ENCODE measurements around the gene SNRNP48. TPM values are rescaled to one million over a fixed set of nuclear protein-coding genes. Genes with fewer than 3 reads are reported as not detected.

The SNRNP48 gene
- total RNA-seq, 1 experiment from 2014 or later, result 26.2 TPM

- H3K4me2 ChIP-seq (ENCODE audit: low read length), result no peak overlapping the region
- H3K79me2 ChIP-seq (ENCODE audit: insufficient read depth, low read length), result no peaks in the 10 kb centered on the region
- H3K27ac ChIP-seq (ENCODE audit: low read depth, low read length), result no peak overlapping the region
- no peaks in the 10 kb centered on the region for H3K9me3 ChIP-seq (ENCODE audit: control insufficient read depth in 1 of 2, insufficient read depth in 1 of 2, low read depth in 1 of 2, low read length in 2 of 2)
- TF ChIP-seq EZH2phosphoT487 (IDR thresholded peaks at IDR 0.05; ENCODE audit: borderline replicate concordance) (no peak), REST (IDR thresholded peaks at IDR 0.05; ENCODE audit: low read depth) (no peak), ELF1 (IDR thresholded peaks at IDR 0.05; ENCODE audit: borderline replicate concordance, low read depth) (no peak), ZBTB33 (IDR thresholded peaks at IDR 0.05; ENCODE audit: extremely low read depth, insufficient replicate concordance, low read length) (no peak), TCF7L2 (IDR thresholded peaks at IDR 0.05; ENCODE audit: borderline replicate concordance, extremely low read depth, insufficient read depth, insufficient read length) (no peak), CEBPB (IDR thresholded peaks at IDR 0.05; ENCODE audit: low read depth) (no peak), YY1 (IDR thresholded peaks at IDR 0.05; ENCODE audit: extremely low read depth, insufficient replicate concordance, low read depth, low read length) (no peak), EZH2 (IDR thresholded peaks at IDR 0.05) (no peak)
- intact Hi-C loops (cut with micrococcal nuclease), result no loop called here
- ATAC-seq, result no peak
- no peaks in the 10 kb centered on the region for H3K9me2 ChIP-seq (ENCODE audit: insufficient read depth)
- no peaks in the 10 kb centered on the region for H4K20me1 ChIP-seq (ENCODE audit: insufficient read depth)
- no peaks in the 10 kb centered on the region for H3K27me3 ChIP-seq (ENCODE audit: insufficient read depth, low read length)
- ChIA-PET POLR2A (no interaction called here), CTCF (no interaction called here), RAD21 (ENCODE audit: low non-redundant PET in 1 of 2, low total read pairs in 2 of 2, uncharacterized antibody in 2 of 2, unreplicated experiment in 2 of 2) (no interaction called here)
- no peak overlapping the region for H3K9ac ChIP-seq (ENCODE audit: low read length)
- no peak overlapping the region for H2AFZ ChIP-seq (ENCODE audit: low read depth, low read length, poor library complexity, severe bottlenecking)
- BruUV-seq (replicated peaks), result no TSS peak
- H3K4me3 ChIP-seq (replicated peaks in 1 of 2; ENCODE audit: low read depth in 1 of 2, low read length in 2 of 2), result no peak overlapping the region
- DNase-seq (ENCODE audit: low read depth, low spot score), result no peak
- peaks cover 77 to 80% of the 10 kb centered on the region in 2 experiments for H3K36me3 ChIP-seq (ENCODE audit: control insufficient read depth in 1 of 2, insufficient read depth in 2 of 2, low read length in 2 of 2)
- no peaks in the 10 kb centered on the region for H3K4me1 ChIP-seq (ENCODE audit: control insufficient read depth in 1 of 2, insufficient read depth in 2 of 2, low read length in 2 of 2)
Observed at GRCh38 chr6:7574500-7574899, 15.5 kb upstream of the SNRNP48 start.

Data from HCT116 (cell line).